GM21515 (cell line): ENCODE measurements around the gene DHRSX.
"Not testable (repeated sequence)": the region's sequence is repeated elsewhere in the genome, so short reads cannot be mapped to it uniquely, and the experiment has no call there.

Experiments
- ATAC-seq: cut with Tn5 transposase; IDR thresholded peaks from one replicate; pipeline ENCODE4 v1.9.1; 2021; ENCODE audit not compliant: unreplicated experiment

Gene DHRSX

GRCh38 chrX:2500803-2501558, at the start of gene DHRSX, which contains the start of gene ZBED1:
TSS of gene DHRSX (minus strand) at chrX:2500976. CDS start at chrX:2500925, 51 bp downstream.
TSS of gene ZBED1 (minus strand) at chrX:2500976. CDS start at chrX:2490719, 10,257 bp downstream.
- ATAC-seq, result peak; percentile 50

GRCh38 chrX:2549876-2550275, 49.1 kb upstream of the DHRSX start:
- ATAC-seq, result no peak

GRCh38 chrX:2548711-2549423, 48.1 kb upstream of the DHRSX start:
- no peak for ATAC-seq

- ATAC-seq, result no peak
Observed at GRCh38 chrX:2547736-2548135, 47.0 kb upstream of the DHRSX start.

GRCh38 chrX:2546496-2546895, 45.7 kb upstream of the DHRSX start:
- ATAC-seq, result no peak

GRCh38 chrX:2545144-2545543, 44.4 kb upstream of the DHRSX start:
- ATAC-seq, result no peak

- no peak for ATAC-seq
Observed at GRCh38 chrX:2542826-2543521, 42.2 kb upstream of the DHRSX start.

- no peak for ATAC-seq
Observed at GRCh38 chrX:2541603-2542002, 40.8 kb upstream of the DHRSX start.

GRCh38 chrX:2540426-2540947, 39.7 kb upstream of the DHRSX start:
- ATAC-seq, result no peak

GRCh38 chrX:2539586-2539985, 38.8 kb upstream of the DHRSX start:
- no peak for ATAC-seq

GRCh38 chrX:2538031-2538757, 37.4 kb upstream of the DHRSX start:
- no peak for ATAC-seq

GRCh38 chrX:2536974-2537373, 36.2 kb upstream of the DHRSX start:
- ATAC-seq, result no peak

GRCh38 chrX:2536141-2536540, 35.4 kb upstream of the DHRSX start:
- no peak for ATAC-seq

- ATAC-seq, result not testable (repeated sequence)
Observed at GRCh38 chrX:2534261-2535021, 33.7 kb upstream of the DHRSX start.

GRCh38 chrX:2533424-2533823, 32.6 kb upstream of the DHRSX start:
- no peak for ATAC-seq

GRCh38 chrX:2526390-2526789, 25.6 kb upstream of the DHRSX start:
- ATAC-seq, result no peak

- no peak for ATAC-seq
Observed at GRCh38 chrX:2523911-2524310, 23.1 kb upstream of the DHRSX start.

GRCh38 chrX:2521927-2522386, 21.2 kb upstream of the DHRSX start:
- peak; percentile 19 for ATAC-seq

GRCh38 chrX:2521092-2521926, 20.5 kb upstream of the DHRSX start:
- peak; percentile 79 for ATAC-seq
